Measurements from ENCODE around the gene CAPNS2.

DNA sequence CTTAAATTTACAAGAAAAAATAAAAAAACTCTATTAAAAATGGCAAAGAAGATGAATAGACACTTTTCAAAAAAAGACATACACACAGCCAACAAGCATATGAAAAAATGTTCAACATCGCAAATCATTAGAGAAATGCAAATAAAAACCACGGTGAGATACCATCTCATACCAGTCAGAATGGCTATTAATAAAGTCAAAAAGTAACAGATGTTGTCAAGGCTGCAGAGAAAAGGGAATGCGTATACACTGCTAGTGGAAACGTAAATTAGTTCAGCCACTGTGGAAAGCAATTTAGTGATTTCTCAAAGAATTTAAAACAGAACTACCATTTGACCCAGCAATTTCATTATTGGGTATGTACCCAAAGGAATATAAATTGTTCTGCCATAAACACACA lies 31.4 kb downstream of the CAPNS2 start:
- TF ChIP-seq POLR2A (IDR thresholded peaks at IDR 0.05) (no peak), EP300 (IDR thresholded peaks at IDR 0.05) (no peak)
- TF ChIP-seq, protein P1, sequence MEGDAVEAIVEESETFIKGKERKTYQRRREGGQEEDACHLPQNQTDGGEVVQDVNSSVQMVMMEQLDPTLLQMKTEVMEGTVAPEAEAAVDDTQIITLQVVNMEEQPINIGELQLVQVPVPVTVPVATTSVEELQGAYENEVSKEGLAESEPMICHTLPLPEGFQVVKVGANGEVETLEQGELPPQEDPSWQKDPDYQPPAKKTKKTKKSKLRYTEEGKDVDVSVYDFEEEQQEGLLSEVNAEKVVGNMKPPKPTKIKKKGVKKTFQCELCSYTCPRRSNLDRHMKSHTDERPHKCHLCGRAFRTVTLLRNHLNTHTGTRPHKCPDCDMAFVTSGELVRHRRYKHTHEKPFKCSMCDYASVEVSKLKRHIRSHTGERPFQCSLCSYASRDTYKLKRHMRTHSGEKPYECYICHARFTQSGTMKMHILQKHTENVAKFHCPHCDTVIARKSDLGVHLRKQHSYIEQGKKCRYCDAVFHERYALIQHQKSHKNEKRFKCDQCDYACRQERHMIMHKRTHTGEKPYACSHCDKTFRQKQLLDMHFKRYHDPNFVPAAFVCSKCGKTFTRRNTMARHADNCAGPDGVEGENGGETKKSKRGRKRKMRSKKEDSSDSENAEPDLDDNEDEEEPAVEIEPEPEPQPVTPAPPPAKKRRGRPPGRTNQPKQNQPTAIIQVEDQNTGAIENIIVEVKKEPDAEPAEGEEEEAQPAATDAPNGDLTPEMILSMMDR (IDR thresholded peaks at IDR 0.05), result no peak
